Adipocyte (in vitro differentiated cells): ENCODE data around the gene C5orf58.
"Not testable (repeated sequence)": the region's sequence is repeated elsewhere in the genome, so short reads cannot be mapped to it uniquely, and the experiment has no call there.

Source experiments
- DNase-seq: peaks from one replicate; pipeline ENCODE4 v3.0.0-alpha.2; 2015; ENCODE audit warnings: low read depth
- H3K27me3 ChIP-seq: replicated peaks from 2 replicates; pipeline ENCODE4 v1.7.0; 2013; ENCODE audit warnings: mild to moderate bottlenecking, low read length, moderate library complexity; ENCODE audit not compliant: control insufficient read depth, insufficient read depth
- H3K36me3 ChIP-seq: 2 replicates; pipeline ENCODE4 v1.7.0; 2013; ENCODE audit warnings: low read length, mild to moderate bottlenecking, moderate library complexity; ENCODE audit not compliant: control insufficient read depth, insufficient read depth, severe bottlenecking
- H3K4me1 ChIP-seq: 2 replicates; pipeline ENCODE4 v1.7.0; 2013; ENCODE audit warnings: mild to moderate bottlenecking, low read length, moderate library complexity; ENCODE audit not compliant: control insufficient read depth, insufficient read depth
- H3K4me3 ChIP-seq: 2 replicates; pipeline ENCODE4 v1.7.0; 2013; ENCODE audit warnings: mild to moderate bottlenecking, low read length, moderate library complexity
- H3K9ac ChIP-seq: 2 replicates; pipeline ENCODE4 v1.7.0; 2013; ENCODE audit warnings: mild to moderate bottlenecking, low read length, moderate library complexity
- H3K9me3 ChIP-seq: 2 replicates; pipeline ENCODE4 v1.7.0; 2013; ENCODE audit warnings: mild to moderate bottlenecking, low read length, moderate library complexity; ENCODE audit not compliant: control insufficient read depth

C5orf58 gene

GRCh38 chr5:170223906-170224305, 8.9 kb upstream of the C5orf58 start:
- H3K27me3 ChIP-seq, result no peaks in the 10 kb centered on the region
- no peaks in the 10 kb centered on the region for H3K36me3 ChIP-seq
- peaks cover 50% of the 10 kb centered on the region for H3K4me1 ChIP-seq
- no peak overlapping the region for H3K9ac ChIP-seq
- DNase-seq, result no peak
- peak overlapping the region; percentile 25 for H3K4me3 ChIP-seq
- no peaks in the 10 kb centered on the region for H3K9me3 ChIP-seq

DNA sequence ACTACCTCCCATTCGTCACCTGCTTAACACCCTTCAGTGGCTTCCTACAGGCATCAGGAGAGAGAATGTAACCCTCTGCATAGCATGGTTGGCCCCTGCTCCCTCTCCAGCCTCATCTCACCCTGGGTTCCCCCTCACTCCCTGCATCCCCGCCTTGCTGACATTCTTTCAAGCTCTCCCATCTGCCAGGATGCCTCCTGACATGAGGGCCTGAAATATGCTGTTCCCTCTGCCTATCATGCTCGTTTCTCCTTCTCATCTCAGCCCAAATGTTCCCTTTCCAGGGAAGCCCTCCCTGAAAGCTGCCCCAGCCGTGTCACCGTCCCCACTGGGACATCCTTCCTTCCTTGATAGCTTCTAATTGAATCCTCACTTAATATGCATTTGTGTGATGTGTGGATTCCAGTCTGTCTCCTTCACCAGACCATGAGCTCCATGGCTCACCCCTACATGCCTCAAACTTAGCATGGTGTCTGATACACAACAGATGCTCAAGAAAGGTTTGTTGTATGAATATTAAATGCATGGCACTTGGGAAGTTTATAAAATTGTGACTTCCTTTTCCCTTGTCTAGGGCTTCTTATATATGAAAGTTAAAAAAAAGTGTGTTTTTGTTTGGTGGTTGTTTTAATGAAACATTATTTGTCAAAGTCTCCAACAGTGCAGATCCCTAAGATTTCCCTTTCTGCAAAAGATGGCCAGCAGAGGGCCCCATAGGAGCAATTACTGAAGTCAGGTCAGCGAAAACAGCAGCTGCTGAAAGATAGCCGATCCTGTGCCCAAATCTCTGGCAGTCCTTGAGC, 7.3 kb upstream of the C5orf58 start:
- DNase-seq, result peak; percentile 88
- Histone ChIP-seq H3K4me3 (no peak overlapping the region), H3K27me3 (no peaks in the 10 kb centered on the region), H3K36me3 (no peaks in the 10 kb centered on the region), H3K9ac (no peak overlapping the region), H3K9me3 (no peaks in the 10 kb centered on the region), H3K4me1 (peaks cover 40% of the 10 kb centered on the region)

- H3K9me3 ChIP-seq, result no peaks in the 10 kb centered on the region
- H3K4me1 ChIP-seq, result peaks cover 33% of the 10 kb centered on the region
Measured at GRCh38 chr5:170226129-170226615, 6.6 kb upstream of the C5orf58 start.

DNA sequence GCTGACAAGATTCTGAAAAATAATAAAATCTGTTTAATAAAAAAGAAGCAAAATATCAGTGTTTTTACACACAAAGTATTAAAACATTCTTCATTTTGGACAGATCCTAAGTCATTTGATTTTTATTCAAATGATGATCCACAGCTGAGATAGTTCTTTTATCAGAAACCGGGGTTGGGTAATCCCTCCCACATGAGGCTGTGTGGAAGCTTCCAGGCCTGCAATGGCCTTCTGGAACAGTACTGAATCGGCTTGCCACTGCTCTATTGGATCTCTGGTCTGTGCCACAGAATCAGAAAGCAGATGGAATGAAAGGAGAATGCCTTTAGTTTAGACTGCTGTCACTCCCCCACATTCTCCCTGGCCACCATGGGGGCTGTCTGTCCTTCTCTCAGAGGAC, 6.1 kb upstream of the C5orf58 start:
- H3K27me3 ChIP-seq, result peaks cover 3% of the 10 kb centered on the region
- H3K4me1 ChIP-seq, result peaks cover 31% of the 10 kb centered on the region
- peak overlapping the region; percentile 11 for H3K9ac ChIP-seq
- H3K4me3 ChIP-seq, result no peak overlapping the region
- DNase-seq, result no peak
- no peaks in the 10 kb centered on the region for H3K9me3 ChIP-seq
- H3K36me3 ChIP-seq, result no peaks in the 10 kb centered on the region

More at GRCh38 chr5:170226129-170226615, 6.6 kb upstream of the C5orf58 start:
- no peaks in the 10 kb centered on the region for H3K36me3 ChIP-seq
- H3K4me3 ChIP-seq, result no peak overlapping the region
- no peak for DNase-seq
- no peak overlapping the region for H3K9ac ChIP-seq
- peaks cover 2% of the 10 kb centered on the region for H3K27me3 ChIP-seq

- Histone ChIP-seq H3K9ac (no peak overlapping the region), H3K36me3 (no peaks in the 10 kb centered on the region), H3K4me3 (no peak overlapping the region), H3K4me1 (peaks cover 19% of the 10 kb centered on the region), H3K27me3 (peaks cover 3% of the 10 kb centered on the region), H3K9me3 (no peaks in the 10 kb centered on the region)
- no peak for DNase-seq
Measured at GRCh38 chr5:170228762-170229435, 3.9 kb upstream of the C5orf58 start.

DNA sequence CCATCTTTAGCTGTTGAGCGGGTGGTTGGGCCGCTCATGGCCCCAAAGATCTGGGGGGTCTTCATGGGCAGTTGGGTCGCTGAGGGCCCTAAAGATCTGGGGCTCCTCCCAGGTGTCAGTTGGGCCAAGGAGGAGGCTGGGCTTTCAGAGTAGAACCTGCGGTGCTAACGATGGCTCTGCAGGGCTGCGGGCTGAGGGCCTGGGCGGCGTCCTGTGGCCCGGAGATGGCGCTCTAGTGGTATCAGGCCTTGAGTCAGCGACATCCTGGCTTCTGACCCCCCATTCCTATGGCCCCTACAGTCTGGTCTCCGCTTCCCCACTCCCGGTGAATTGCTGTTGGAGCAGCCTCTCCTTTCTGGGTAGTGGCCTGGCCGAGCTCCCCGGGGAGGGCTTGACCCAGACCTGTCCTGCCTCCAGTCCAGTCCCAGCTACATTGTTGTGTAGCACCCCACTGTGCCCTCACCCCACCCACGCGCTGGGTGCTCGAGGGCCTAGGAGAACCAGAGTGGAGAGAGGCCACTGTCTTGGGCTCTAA, 640 bp downstream of the C5orf58 start:
- Histone ChIP-seq H3K9me3 (no peaks in the 10 kb centered on the region), H3K9ac (no peak overlapping the region), H3K36me3 (no peaks in the 10 kb centered on the region), H3K4me1 (peaks cover 12% of the 10 kb centered on the region), H3K4me3 (no peak overlapping the region), H3K27me3 (peaks cover 8% of the 10 kb centered on the region)
- DNase-seq, result no peak

DNA sequence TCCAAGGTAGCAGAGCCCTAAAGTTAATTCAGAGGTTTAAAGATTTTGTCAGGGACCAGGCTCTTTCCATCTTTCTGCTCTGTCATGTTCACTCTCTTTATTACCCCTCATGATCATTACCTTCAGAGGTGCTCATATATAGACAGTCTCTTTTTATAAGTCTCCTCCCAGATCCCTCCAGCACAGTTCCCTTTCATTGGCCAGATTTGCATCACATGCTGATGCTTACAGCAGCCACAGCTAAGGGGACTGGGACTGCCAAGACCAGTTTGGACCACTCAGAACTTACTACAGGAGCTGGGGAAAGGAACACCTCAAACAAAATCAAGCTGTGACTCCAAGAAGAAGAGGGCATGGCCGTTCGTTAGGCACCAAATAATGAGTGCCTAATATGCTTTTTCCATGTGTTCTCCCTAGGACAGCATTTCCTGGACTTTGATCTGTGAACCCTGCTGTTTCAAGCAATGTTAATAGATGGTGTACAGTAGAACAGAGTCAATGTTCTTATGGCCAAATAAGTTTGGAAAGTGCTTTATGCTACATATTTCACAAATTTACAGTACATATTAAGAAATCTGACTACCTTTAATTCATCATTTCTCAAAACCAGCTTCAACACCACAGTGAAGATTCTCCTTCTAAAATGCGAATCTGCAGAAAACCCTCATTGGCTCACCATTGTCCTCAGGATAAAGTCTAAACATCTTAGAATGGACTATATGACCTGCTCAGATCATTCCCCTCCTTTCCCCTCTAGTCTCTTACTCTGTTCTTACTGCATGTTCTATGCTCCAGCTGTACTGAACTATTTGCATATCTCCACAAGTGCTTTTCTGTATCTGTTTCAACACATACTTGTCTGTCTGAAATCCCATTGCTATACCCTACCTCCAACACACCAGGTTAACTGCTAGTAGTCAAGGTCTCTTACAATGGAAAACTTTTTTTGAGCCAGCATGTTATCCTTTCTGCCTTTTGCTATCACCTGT, 3.4 kb downstream of the C5orf58 start:
- no peak overlapping the region for H3K4me3 ChIP-seq

DNA sequence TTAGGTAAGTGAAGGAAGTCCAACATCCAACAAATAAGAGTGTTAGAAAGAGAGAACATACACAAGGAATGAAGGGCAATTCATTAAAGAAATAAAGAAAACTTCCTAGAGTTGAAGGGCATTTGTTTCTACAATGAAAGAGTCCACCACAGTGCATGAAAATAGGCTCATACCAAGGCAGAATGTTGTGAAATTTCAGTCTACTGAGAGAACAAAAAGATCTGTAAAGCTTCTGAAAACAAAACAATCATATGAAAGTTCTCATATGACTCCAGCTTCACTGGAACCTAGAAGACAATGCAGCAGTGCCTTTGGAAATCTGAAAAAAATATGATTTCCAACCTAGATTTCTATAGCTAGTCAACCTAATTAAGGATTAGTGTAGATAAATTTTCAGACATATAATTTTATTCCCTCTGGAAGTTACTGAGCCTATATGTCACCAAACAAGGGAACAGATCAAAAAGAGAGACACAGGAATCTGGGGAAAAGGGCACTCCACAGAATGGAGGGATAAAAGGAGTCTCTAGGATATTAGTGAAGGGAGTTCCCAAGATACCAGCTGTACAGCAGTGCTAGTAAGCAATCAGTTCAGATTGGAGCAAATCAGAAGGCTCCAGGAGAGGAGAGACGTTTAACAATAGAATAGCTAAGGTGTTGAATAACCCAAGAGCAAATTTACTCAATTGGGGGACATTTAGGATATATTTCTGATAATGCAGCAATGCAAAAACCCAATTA, 5.8 kb downstream of the C5orf58 start:
- H3K4me3 ChIP-seq, result peak overlapping the region; percentile 23
- no peaks in the 10 kb centered on the region for H3K36me3 ChIP-seq
- peaks cover 5% of the 10 kb centered on the region for H3K27me3 ChIP-seq
- DNase-seq, result peak; percentile 48
- peaks cover 16% of the 10 kb centered on the region for H3K4me1 ChIP-seq
- no peaks in the 10 kb centered on the region for H3K9me3 ChIP-seq
- peak overlapping the region; percentile 11 for H3K9ac ChIP-seq

More for the DNA sequence above, 3.4 kb downstream of the C5orf58 start:
- H3K36me3 ChIP-seq, result no peaks in the 10 kb centered on the region
- DNase-seq, result no peak
- peaks cover 16% of the 10 kb centered on the region for H3K4me1 ChIP-seq
- no peak overlapping the region for H3K9ac ChIP-seq
- H3K27me3 ChIP-seq, result peaks cover 6% of the 10 kb centered on the region
- no peaks in the 10 kb centered on the region for H3K9me3 ChIP-seq

DNA sequence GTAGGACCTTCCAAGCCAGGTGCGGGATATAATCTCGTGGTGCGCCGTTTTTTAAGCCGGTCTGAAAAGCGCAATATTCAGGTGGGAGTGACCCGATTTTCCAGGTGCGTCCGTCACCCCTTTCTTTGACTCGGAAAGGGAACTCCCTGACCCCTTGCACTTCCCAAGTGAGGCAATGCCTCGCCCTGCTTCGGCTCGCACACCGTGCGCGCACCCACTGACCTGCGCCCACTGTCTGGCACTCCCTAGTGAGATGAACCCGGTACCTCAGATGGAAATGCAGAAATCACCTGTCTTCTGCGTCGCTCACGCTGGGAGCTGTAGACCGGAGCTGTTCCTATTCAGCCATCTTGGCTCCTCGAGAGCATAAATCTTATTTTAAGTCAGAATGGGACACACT, 12.7 kb downstream of the C5orf58 start:
- not testable (repeated sequence) for H3K4me3 ChIP-seq, DNase-seq, H3K9ac ChIP-seq, H3K9me3 ChIP-seq, H3K27me3 ChIP-seq, H3K36me3 ChIP-seq
- H3K4me1 ChIP-seq, result peaks cover 33% of the 10 kb centered on the region

DNA sequence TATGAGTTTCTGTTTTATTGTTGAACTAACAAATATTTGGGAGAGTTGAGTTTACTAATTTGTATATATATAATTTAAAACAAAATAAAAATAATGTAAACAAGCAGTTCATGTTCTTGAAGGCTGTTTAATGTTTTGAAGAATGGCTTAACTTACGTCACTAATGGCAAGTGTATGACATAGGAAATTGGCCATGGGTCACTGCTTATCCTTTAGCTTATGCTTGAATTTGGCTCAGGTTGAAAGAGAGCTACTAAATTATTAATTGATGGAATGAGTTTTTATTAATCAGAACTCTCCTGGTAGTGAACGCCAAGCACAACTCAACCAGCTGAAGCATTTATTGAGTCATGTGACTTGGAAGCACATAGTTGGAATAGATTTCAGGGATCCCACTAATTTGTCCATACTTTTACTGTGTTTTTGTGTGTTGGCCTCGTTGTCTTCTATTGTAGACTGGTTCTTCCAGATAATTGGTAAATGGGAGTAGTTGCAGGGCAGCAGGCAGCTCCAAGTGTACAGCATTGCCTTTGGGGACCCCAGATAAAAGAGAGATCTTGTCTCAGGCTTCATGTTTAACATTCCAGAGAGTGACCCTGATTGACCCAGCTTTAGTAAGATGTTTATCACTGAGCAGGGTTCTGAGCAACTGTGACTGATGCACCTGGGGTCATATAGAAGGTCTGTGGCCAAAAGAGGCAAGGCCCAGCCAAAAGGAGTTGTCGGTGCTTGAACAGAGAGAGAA, 13.5 kb downstream of the C5orf58 start:
- Histone ChIP-seq H3K27me3 (peaks cover 2% of the 10 kb centered on the region), H3K9me3 (no peaks in the 10 kb centered on the region), H3K4me1 (peaks cover 41% of the 10 kb centered on the region), H3K9ac (no peak overlapping the region), H3K4me3 (no peak overlapping the region), H3K36me3 (no peaks in the 10 kb centered on the region)
- no peak for DNase-seq
